Left lung (tissue), 10 donors: Measurements from ENCODE around the gene PLEKHA5. TPM values are rescaled to one million over a fixed set of nuclear protein-coding genes. Genes with fewer than 3 reads are reported as not detected.

Experiments
- ATAC-seq: fragments of 200-7000 bp; cut with Tn5 transposase; one replicate; pipeline ENCODE4 v1.9.1; 2020; ENCODE audit warnings: moderate library complexity
- DNase-seq, 4 donors: peaks; one replicate each; pipeline ENCODE4 v3.0.0-alpha.2; 2013 to 2020
- H3K27ac ChIP-seq, 2 donors: fragments of 200-600 bp; sonication (generic) in 1 of 2; one replicate each; pipeline versions ENCODE4 v1.5.0 to v1.8.0; 2020 to 2021
- H3K27me3 ChIP-seq, 2 donors: fragments of 200-600 bp; sonication (generic) in 1 of 2; one replicate each; pipeline versions ENCODE4 v1.5.0 to v1.8.0; 2020 to 2021
- H3K36me3 ChIP-seq, 2 donors: fragments of 200-600 bp; sonication (generic) in 1 of 2; one replicate each; pipeline versions ENCODE4 v1.5.0 to v1.8.0; 2020 to 2021
- H3K4me1 ChIP-seq, 2 donors: fragments of 200-600 bp; one replicate each; pipeline ENCODE4 v1.8.0; 2021
- H3K4me3 ChIP-seq, 2 donors: fragments of 200-600 bp; sonication (generic) in 1 of 2; one replicate each; pipeline versions ENCODE4 v1.5.0 to v1.8.0; 2020 to 2021; ENCODE audit warnings: mild to moderate bottlenecking in 1 of 2
- H3K9me3 ChIP-seq, 2 donors: fragments of 200-600 bp; sonication (generic) in 1 of 2; one replicate each; pipeline versions ENCODE4 v1.5.0 to v1.8.0; 2020 to 2021
- intact Hi-C, 2 donors: fragments of 100-400 bp; cut with DNase I; formaldehyde crosslinking; loops; one replicate each; pipeline versions ENCODE4 v1.11.2 to v1.14.2; 2022
- polyA plus RNA-seq, 6 donors: library from polyadenylated mRNA; unstranded; fragments of 120-200 nt; gene quantifications; one replicate each; pipeline ENCODE4 v1.2.1, GENCODE V29; 2013; ENCODE audit not compliant: insufficient read length in 6 of 6
- total RNA-seq, 2 donors: library from RNA; stranded (reverse); fragmentation: NEBNext Ultra II Directional; extraction: Animal tissue kit (Norgen Biotek cat#: 25700); gene quantifications; one replicate each; pipeline ENCODE4 v1.2.1, GENCODE V29; 2021
- TF ChIP-seq, protein P1 (sequence below), 2 donors: fragments of 200-600 bp; sonication (generic) in 1 of 2; IDR thresholded peaks; one replicate each; pipeline versions ENCODE4 v1.5.0 to v1.8.0; 2021; ENCODE audit warnings: antibody characterized with exemption in 2 of 2
- donor health status: DM: no; HTN: yes; CAD: no.
- donor health status: DM: no; HTN: no; CAD: no.

The PLEKHA5 gene
- total and polyA plus RNA-seq, 8 donors = 20.4 to 43.6 (median 38.0) TPM

DNA sequence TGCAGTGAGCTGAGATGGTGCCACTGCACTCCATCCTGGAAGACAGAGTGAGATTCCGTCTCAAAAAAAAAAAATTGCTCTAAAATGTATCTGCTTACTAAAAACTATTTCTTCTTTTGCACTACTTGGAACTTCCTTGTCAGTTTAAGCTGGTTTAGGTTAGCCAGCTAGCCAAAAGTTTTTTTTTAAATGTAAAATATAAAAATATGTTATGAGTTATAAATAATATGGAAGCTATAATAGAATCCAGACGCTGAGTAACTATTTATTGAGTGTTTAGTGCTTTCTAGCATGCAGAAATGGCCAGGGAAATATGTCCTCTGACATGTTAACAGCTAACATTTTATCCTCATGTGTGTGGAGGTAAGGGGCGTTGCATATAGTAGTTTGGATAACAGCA, 85.6 kb downstream of the PLEKHA5 start:
- TF ChIP-seq, protein P1, sequence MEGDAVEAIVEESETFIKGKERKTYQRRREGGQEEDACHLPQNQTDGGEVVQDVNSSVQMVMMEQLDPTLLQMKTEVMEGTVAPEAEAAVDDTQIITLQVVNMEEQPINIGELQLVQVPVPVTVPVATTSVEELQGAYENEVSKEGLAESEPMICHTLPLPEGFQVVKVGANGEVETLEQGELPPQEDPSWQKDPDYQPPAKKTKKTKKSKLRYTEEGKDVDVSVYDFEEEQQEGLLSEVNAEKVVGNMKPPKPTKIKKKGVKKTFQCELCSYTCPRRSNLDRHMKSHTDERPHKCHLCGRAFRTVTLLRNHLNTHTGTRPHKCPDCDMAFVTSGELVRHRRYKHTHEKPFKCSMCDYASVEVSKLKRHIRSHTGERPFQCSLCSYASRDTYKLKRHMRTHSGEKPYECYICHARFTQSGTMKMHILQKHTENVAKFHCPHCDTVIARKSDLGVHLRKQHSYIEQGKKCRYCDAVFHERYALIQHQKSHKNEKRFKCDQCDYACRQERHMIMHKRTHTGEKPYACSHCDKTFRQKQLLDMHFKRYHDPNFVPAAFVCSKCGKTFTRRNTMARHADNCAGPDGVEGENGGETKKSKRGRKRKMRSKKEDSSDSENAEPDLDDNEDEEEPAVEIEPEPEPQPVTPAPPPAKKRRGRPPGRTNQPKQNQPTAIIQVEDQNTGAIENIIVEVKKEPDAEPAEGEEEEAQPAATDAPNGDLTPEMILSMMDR (IDR thresholded peaks at IDR 0.05) = no peak
- no peak for DNase-seq
- Histone ChIP-seq H3K9me3 (no peaks in the 10 kb centered on the region), H3K27me3 (no peaks in the 10 kb centered on the region), H3K27ac (no peak overlapping the region), H3K36me3 (no peaks in the 10 kb centered on the region), H3K4me1 (no peaks in the 10 kb centered on the region), H3K4me3 (no peak overlapping the region)
- intact Hi-C loops = no loop called here
- ATAC-seq = no peak

DNA sequence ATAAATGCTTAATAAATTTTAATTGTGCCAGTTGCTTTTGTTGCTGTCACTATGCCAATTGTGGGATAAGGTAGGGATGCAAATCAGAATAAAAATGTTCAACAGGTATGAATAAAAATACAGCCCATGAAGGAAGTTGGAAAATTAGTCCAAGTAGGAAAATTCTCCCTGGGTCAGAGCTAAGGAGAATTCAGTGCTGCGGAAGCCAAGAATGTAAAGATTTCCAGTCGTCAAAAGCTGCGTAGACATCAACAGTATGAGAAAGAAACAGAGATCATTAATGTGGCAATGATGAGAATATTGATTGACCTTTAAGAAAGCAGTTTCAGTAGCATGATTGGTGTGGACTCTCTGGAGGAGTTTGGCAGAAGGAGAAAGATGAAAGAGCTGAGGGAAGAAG, 87.9 kb downstream of the PLEKHA5 start:
- intact Hi-C loops = no loop called here
- Histone ChIP-seq H3K27ac (no peak overlapping the region), H3K4me3 (no peak overlapping the region), H3K4me1 (no peaks in the 10 kb centered on the region), H3K36me3 (no peaks in the 10 kb centered on the region), H3K9me3 (no peaks in the 10 kb centered on the region), H3K27me3 (no peaks in the 10 kb centered on the region)
- DNase-seq (no peak), ATAC-seq (no peak)
- TF ChIP-seq, protein P1 (IDR thresholded peaks at IDR 0.05) = no peak

DNA sequence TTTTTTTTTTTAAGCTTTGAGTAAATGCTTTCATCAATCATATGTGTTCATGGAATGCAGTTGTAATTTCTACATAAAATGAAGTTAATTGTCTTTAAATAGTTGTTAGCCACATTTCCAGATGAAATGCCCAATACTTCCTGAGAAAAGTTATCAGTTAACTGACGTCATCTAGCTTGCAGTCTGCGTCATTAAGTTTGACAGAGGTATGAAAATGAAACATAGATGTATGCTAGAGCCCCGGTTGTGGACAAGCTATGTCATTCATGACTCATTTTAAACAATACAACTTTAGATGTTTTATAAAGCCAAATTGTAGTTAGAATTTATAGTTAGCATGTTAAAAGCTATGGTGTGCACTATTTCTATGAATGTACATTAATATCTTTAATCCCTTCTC, 90.7 kb downstream of the PLEKHA5 start:
- TF ChIP-seq, protein P1 (IDR thresholded peaks at IDR 0.05) = no peak
- DNase-seq (no peak), ATAC-seq (no peak)
- Histone ChIP-seq H3K9me3 (no peaks in the 10 kb centered on the region), H3K27me3 (no peaks in the 10 kb centered on the region), H3K4me3 (no peak overlapping the region), H3K4me1 (no peaks in the 10 kb centered on the region), H3K36me3 (no peaks in the 10 kb centered on the region), H3K27ac (no peak overlapping the region)
- intact Hi-C loops = no loop called here

DNA sequence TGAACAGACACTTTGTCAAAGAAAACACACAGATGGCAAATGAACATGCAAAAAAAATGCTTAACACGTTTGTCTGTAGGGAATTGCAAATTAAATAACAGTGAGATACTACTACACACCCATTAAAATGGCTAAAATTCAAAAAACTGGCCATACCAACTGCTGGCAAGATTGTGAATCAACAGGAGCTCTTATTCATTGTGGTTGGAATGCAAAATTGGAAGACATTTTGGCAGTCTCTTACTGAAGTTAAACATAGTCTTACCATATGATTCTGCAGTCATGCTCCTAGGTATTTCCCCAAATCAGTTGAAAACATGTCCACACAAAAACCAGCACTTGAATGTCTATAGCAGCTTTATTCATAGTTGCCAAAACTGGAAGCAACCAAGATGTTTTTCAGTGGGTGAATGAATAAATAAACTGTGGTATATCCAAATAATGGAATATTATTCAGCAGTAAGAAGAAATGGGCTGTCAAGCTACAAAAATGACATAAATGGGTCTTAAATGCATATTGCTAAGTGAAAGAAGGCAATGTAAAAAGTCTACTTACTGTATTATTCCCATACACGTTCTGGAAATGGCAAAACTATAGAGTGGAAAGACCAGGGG, 91.4 kb downstream of the PLEKHA5 start:
- no peaks in the 10 kb centered on the region for H3K36me3 ChIP-seq
- TF ChIP-seq, protein P1 (IDR thresholded peaks at IDR 0.05) = no peak
- H3K9me3 ChIP-seq = no peaks in the 10 kb centered on the region
- no peak overlapping the region for H3K27ac ChIP-seq
- intact Hi-C loops = no loop called here
- H3K27me3 ChIP-seq = no peaks in the 10 kb centered on the region
- no peak for ATAC-seq
- no peak for DNase-seq
- H3K4me3 ChIP-seq = no peak overlapping the region
- no peaks in the 10 kb centered on the region for H3K4me1 ChIP-seq

DNA sequence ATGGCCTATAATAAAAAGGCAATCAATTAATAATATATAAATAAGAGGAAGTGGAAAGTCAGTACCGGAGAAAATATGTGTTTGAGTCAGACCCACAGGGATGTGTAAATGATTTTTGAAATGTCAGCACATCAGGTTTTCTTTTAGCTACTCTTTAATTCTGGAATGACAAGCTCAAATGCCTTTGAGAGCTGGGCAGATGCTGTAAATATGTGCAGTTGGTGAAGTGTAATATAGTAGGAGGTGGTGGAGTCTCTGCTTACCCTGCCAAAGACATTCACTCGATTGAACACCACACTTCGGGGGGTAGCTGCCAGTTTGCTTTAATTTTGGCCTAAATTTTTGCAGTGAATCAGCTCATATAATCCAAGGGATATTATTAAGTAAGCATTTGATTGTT, 93.0 kb downstream of the PLEKHA5 start:
- no peaks in the 10 kb centered on the region for H3K27me3 ChIP-seq
- no peak for DNase-seq
- TF ChIP-seq, protein P1 (IDR thresholded peaks at IDR 0.05) = no peak
- H3K36me3 ChIP-seq = no peaks in the 10 kb centered on the region
- H3K27ac ChIP-seq = no peak overlapping the region
- H3K9me3 ChIP-seq = no peaks in the 10 kb centered on the region
- no peak for ATAC-seq
- intact Hi-C loops = no loop called here
- no peaks in the 10 kb centered on the region for H3K4me1 ChIP-seq
- H3K4me3 ChIP-seq = no peak overlapping the region
